Measurements from ENCODE around the gene NTM.

Gene NTM

DNA sequence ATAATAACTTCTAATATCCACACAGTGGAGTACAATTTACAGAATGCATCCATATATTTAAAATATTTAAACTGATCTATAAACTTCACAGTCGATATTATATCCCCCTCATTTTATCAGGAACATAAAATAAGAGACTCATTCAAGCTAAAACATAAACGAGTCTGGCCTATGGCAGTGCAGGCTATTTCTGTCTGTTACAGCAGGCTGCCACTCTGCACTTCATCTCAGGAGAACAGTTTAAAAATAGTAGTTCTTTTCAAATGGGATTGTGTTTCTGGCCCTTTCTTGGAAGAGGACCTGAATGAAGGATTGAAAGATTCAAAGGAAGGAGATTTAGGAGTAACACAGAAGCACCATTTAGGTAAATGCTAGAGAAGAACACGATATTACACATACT lies 915.7 kb downstream of the NTM start:
- no peak overlapping the region for H3K27ac ChIP-seq (replicated peaks)
- H3K27me3 ChIP-seq (ENCODE audit: insufficient read depth, poor library complexity, severe bottlenecking) = peaks cover 4% of the 10 kb centered on the region
- TF ChIP-seq POLR2AphosphoS5 (IDR thresholded peaks at IDR 0.05; ENCODE audit: low read depth) = no peak
- no peak for TF ChIP-seq SPI1 (IDR thresholded peaks at IDR 0.05; ENCODE audit: borderline replicate concordance, low read depth)
- no peak for TF ChIP-seq CTCF (IDR thresholded peaks at IDR 0.05; ENCODE audit: insufficient read depth, low read length)
- TF ChIP-seq, protein P1, sequence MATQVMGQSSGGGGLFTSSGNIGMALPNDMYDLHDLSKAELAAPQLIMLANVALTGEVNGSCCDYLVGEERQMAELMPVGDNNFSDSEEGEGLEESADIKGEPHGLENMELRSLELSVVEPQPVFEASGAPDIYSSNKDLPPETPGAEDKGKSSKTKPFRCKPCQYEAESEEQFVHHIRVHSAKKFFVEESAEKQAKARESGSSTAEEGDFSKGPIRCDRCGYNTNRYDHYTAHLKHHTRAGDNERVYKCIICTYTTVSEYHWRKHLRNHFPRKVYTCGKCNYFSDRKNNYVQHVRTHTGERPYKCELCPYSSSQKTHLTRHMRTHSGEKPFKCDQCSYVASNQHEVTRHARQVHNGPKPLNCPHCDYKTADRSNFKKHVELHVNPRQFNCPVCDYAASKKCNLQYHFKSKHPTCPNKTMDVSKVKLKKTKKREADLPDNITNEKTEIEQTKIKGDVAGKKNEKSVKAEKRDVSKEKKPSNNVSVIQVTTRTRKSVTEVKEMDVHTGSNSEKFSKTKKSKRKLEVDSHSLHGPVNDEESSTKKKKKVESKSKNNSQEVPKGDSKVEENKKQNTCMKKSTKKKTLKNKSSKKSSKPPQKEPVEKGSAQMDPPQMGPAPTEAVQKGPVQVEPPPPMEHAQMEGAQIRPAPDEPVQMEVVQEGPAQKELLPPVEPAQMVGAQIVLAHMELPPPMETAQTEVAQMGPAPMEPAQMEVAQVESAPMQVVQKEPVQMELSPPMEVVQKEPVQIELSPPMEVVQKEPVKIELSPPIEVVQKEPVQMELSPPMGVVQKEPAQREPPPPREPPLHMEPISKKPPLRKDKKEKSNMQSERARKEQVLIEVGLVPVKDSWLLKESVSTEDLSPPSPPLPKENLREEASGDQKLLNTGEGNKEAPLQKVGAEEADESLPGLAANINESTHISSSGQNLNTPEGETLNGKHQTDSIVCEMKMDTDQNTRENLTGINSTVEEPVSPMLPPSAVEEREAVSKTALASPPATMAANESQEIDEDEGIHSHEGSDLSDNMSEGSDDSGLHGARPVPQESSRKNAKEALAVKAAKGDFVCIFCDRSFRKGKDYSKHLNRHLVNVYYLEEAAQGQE (IDR thresholded peaks at IDR 0.05; ENCODE audit: insufficient replicate concordance, low read depth) = no peak
- TF ChIP-seq GABPA (IDR thresholded peaks at IDR 0.05; ENCODE audit: low read depth) = no peak
- no peak overlapping the region for H3K4me3 ChIP-seq (replicated peaks; ENCODE audit: insufficient read depth, low read length)
- no peak for DNase-seq (ENCODE audit: low read depth in 1 of 2, low spot score in 1 of 2)

- no peak for DNase-seq (ENCODE audit: low read depth in 1 of 2, low spot score in 1 of 2)
- no peak overlapping the region for H3K27ac ChIP-seq (replicated peaks)
- no peak for TF ChIP-seq POLR2AphosphoS5 (IDR thresholded peaks at IDR 0.05; ENCODE audit: low read depth)
- TF ChIP-seq SPI1 (IDR thresholded peaks at IDR 0.05; ENCODE audit: borderline replicate concordance, low read depth) = no peak
- TF ChIP-seq, protein P1 (IDR thresholded peaks at IDR 0.05; ENCODE audit: insufficient replicate concordance, low read depth) = no peak
- no peak for TF ChIP-seq GABPA (IDR thresholded peaks at IDR 0.05; ENCODE audit: low read depth)
- no peak for TF ChIP-seq CTCF (IDR thresholded peaks at IDR 0.05; ENCODE audit: insufficient read depth, low read length)
- peaks cover 4% of the 10 kb centered on the region for H3K27me3 ChIP-seq (ENCODE audit: insufficient read depth, poor library complexity, severe bottlenecking)
- H3K4me3 ChIP-seq (replicated peaks; ENCODE audit: insufficient read depth, low read length) = no peak overlapping the region
These were observed 917.6 kb downstream of the NTM start for GRCh38 chr11:132288036-132288435.

DNA sequence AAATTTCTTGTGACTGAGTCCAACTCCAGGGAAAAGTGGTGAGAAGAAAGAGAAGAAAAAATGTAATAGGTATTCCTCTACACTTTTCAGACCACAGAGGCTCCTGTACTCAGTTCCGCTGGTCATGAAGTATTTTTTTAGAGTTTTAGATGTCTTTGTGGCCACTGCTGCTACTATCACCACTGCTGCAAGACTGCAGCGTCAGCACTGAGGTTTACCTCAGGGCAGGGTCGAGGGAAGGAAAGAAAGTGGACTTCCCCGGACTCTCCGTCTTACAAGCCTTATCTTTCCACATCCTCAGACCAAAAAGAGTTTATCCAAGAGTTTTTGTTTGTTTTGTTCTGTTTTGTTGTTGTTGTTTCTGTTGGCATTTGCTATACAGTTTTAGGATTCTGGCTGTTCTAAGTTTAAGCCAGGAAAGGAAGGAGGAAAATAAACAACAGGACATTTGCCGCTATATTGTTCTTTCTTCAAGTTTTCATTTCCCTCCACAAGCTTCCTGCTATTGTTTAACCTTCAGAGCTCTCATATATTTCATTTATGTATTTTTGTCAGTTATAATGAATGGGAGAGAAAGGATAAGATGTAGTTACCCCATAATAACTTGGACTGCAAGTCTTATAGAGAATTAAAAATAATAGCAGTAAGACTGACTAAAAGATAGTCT lies 919.3 kb downstream of the NTM start:
- H3K4me3 ChIP-seq (replicated peaks; ENCODE audit: insufficient read depth, low read length) = no peak overlapping the region
- TF ChIP-seq, protein P1 (IDR thresholded peaks at IDR 0.05; ENCODE audit: insufficient replicate concordance, low read depth) = no peak
- no peak for TF ChIP-seq SPI1 (IDR thresholded peaks at IDR 0.05; ENCODE audit: borderline replicate concordance, low read depth)
- no peak for TF ChIP-seq GABPA (IDR thresholded peaks at IDR 0.05; ENCODE audit: low read depth)
- no peak overlapping the region for H3K27ac ChIP-seq (replicated peaks)
- peaks cover 4% of the 10 kb centered on the region for H3K27me3 ChIP-seq (ENCODE audit: insufficient read depth, poor library complexity, severe bottlenecking)
- no peak for DNase-seq (ENCODE audit: low read depth in 1 of 2, low spot score in 1 of 2)
